Left lung (tissue), 10 donors: ENCODE measurements around the gene CDH26. TPM values are rescaled to one million over a fixed set of nuclear protein-coding genes. Genes with fewer than 3 reads are reported as not detected.

Experiments used
- ATAC-seq: fragments of 200-7000 bp; cut with Tn5 transposase; one replicate; pipeline ENCODE4 v1.9.1; 2020; ENCODE audit warnings: moderate library complexity
- DNase-seq, 4 donors: peaks; one replicate each; pipeline ENCODE4 v3.0.0-alpha.2; 2013 to 2020
- H3K27ac ChIP-seq, 2 donors: fragments of 200-600 bp; sonication (generic) in 1 of 2; one replicate each; pipeline versions ENCODE4 v1.5.0 to v1.8.0; 2020 to 2021
- H3K27me3 ChIP-seq, 2 donors: fragments of 200-600 bp; sonication (generic) in 1 of 2; one replicate each; pipeline versions ENCODE4 v1.5.0 to v1.8.0; 2020 to 2021
- H3K36me3 ChIP-seq, 2 donors: fragments of 200-600 bp; sonication (generic) in 1 of 2; one replicate each; pipeline versions ENCODE4 v1.5.0 to v1.8.0; 2020 to 2021
- H3K4me1 ChIP-seq, 2 donors: fragments of 200-600 bp; one replicate each; pipeline ENCODE4 v1.8.0; 2021
- H3K4me3 ChIP-seq, 2 donors: fragments of 200-600 bp; sonication (generic) in 1 of 2; one replicate each; pipeline versions ENCODE4 v1.5.0 to v1.8.0; 2020 to 2021; ENCODE audit warnings: mild to moderate bottlenecking in 1 of 2
- H3K9me3 ChIP-seq, 2 donors: fragments of 200-600 bp; sonication (generic) in 1 of 2; one replicate each; pipeline versions ENCODE4 v1.5.0 to v1.8.0; 2020 to 2021
- intact Hi-C, 2 donors: fragments of 100-400 bp; cut with DNase I; formaldehyde crosslinking; loops; one replicate each; pipeline versions ENCODE4 v1.11.2 to v1.14.2; 2022
- polyA plus RNA-seq, 6 donors: library from polyadenylated mRNA; unstranded; fragments of 120-200 nt; gene quantifications; one replicate each; pipeline ENCODE4 v1.2.1, GENCODE V29; 2013; ENCODE audit not compliant: insufficient read length in 6 of 6
- total RNA-seq, 2 donors: library from RNA; stranded (reverse); fragmentation: NEBNext Ultra II Directional; extraction: Animal tissue kit (Norgen Biotek cat#: 25700); gene quantifications; one replicate each; pipeline ENCODE4 v1.2.1, GENCODE V29; 2021
- TF ChIP-seq, protein P1 (sequence below), 2 donors: fragments of 200-600 bp; sonication (generic) in 1 of 2; IDR thresholded peaks; one replicate each; pipeline versions ENCODE4 v1.5.0 to v1.8.0; 2021; ENCODE audit warnings: antibody characterized with exemption in 2 of 2
- donor health status: DM: no; HTN: yes; CAD: no.
- donor health status: DM: no; HTN: no; CAD: no.

CDH26 gene
- total and polyA plus RNA-seq, 8 donors, result 1.6 to 7.3 (median 2.0) TPM

DNA sequence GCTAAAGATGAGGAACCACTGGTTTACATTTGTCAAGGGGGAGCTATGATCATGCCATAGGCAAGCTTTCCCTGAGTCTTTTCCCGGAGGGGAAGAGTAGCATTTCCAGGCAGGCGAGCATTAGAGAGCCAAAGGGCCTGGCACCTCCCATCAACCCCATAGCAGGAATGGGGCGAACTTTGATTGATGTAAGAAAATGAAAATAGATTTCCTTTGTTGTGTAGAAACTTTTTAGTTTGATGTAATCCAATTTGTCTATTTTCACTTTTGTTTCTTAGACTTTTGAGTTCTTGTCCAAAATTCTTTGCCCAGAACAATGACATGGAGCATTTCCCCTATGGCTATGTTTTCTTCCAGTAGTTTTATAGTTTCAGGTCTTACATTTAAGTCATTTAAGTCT, 85.2 kb downstream of the CDH26 start:
- DNase-seq (no peak), ATAC-seq (no peak)
- H3K4me3 ChIP-seq, result no peak overlapping the region
- H3K27me3 ChIP-seq, result no peaks in the 10 kb centered on the region
- H3K36me3 ChIP-seq, result no peaks in the 10 kb centered on the region
- intact Hi-C loops, result no loop called here
- TF ChIP-seq, protein P1, sequence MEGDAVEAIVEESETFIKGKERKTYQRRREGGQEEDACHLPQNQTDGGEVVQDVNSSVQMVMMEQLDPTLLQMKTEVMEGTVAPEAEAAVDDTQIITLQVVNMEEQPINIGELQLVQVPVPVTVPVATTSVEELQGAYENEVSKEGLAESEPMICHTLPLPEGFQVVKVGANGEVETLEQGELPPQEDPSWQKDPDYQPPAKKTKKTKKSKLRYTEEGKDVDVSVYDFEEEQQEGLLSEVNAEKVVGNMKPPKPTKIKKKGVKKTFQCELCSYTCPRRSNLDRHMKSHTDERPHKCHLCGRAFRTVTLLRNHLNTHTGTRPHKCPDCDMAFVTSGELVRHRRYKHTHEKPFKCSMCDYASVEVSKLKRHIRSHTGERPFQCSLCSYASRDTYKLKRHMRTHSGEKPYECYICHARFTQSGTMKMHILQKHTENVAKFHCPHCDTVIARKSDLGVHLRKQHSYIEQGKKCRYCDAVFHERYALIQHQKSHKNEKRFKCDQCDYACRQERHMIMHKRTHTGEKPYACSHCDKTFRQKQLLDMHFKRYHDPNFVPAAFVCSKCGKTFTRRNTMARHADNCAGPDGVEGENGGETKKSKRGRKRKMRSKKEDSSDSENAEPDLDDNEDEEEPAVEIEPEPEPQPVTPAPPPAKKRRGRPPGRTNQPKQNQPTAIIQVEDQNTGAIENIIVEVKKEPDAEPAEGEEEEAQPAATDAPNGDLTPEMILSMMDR (IDR thresholded peaks at IDR 0.05), result no peak
- H3K4me1 ChIP-seq, result peaks cover 0 to 16% of the 10 kb centered on the region in 2 donors
- no peaks in the 10 kb centered on the region for H3K9me3 ChIP-seq
- H3K27ac ChIP-seq, result no peak overlapping the region

DNA sequence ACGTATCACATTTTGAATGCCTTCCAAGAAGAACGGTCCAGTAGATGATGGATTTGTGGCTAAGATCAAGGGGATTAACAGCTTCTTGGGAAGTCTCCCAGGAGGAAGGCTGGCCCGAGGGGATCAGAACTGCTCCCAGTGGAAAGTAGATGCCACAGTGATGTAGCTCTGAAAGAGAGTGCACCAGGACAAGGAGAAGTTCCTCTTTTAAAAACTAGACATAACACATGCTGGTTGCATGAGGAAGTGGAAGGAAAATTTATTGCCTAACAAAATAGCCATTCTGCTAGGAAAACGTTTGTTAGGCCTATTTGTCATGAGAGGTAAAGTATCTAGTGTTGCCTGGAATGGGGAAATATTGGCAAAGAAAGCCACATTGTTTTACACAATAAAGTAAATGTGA, 87.8 kb downstream of the CDH26 start:
- Histone ChIP-seq H3K27me3 (peaks cover 0 to 4% of the 10 kb centered on the region in 2 donors), H3K4me3 (no peak overlapping the region), H3K36me3 (no peaks in the 10 kb centered on the region), H3K4me1 (peaks cover 0 to 30% of the 10 kb centered on the region in 2 donors), H3K27ac (peak overlapping the region in 1 of 2 donors; percentile 93), H3K9me3 (no peaks in the 10 kb centered on the region)
- TF ChIP-seq, protein P1 (IDR thresholded peaks at IDR 0.05), result no peak
- intact Hi-C loops, result no loop called here
- ATAC-seq, result peak; percentile 48
- DNase-seq, result no peak

DNA sequence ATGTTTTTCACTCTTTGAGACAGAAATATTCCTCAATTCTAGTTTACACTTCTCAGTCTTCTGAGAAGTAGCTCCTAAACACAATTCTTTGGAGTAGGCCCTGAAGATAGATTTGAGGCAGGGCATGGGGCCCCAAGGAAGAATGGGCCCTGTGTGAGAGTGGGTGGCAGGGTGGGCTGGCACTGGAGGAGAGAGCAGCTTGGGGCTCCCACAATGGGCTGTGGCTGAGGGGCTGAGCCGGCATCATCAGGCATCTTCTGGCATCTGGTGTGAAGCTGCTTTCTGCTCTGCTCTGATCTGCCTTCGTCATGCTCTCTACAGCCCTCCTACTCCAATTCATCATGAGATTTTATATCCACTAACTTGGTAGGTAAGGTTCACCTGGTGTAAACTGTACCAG, 88.2 kb downstream of the CDH26 start:
- DNase-seq, result no peak
- Histone ChIP-seq H3K27ac (peak overlapping the region in 1 of 2 donors; percentile 93), H3K9me3 (no peaks in the 10 kb centered on the region), H3K4me1 (peaks cover 0 to 30% of the 10 kb centered on the region in 2 donors), H3K4me3 (no peak overlapping the region), H3K36me3 (no peaks in the 10 kb centered on the region), H3K27me3 (peaks cover 0 to 4% of the 10 kb centered on the region in 2 donors)
- intact Hi-C loops, result no loop called here
- no peak for ATAC-seq
- TF ChIP-seq, protein P1 (IDR thresholded peaks at IDR 0.05), result no peak

DNA sequence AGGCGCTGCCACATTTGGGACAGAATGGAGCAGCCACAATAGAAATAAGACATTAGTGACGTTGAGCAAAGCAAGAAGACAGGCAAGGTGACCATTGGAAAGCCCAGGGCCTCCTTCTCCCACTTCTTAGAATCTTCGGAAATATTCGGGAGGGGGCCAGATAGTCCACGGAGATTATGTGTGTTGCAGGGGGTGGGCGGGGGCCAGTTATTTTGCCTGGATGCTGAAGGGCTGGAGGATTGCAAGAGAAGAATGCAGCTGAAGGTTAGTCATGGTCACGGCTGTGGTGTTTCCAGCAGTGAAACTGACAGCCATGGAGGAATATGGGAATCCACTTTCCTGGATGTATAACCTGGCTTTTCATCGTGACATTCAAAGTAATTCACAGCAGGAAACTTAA, 88.6 kb downstream of the CDH26 start:
- no peaks in the 10 kb centered on the region for H3K9me3 ChIP-seq
- H3K27me3 ChIP-seq, result peaks cover 0 to 5% of the 10 kb centered on the region in 2 donors
- H3K4me3 ChIP-seq, result no peak overlapping the region
- no peak for DNase-seq
- H3K4me1 ChIP-seq, result peaks cover 0 to 32% of the 10 kb centered on the region in 2 donors
- TF ChIP-seq, protein P1 (IDR thresholded peaks at IDR 0.05), result no peak
- peak overlapping the region in 1 of 2 donors; percentile 93 for H3K27ac ChIP-seq
- intact Hi-C loops, result no loop called here
- no peaks in the 10 kb centered on the region for H3K36me3 ChIP-seq
- no peak for ATAC-seq

DNA sequence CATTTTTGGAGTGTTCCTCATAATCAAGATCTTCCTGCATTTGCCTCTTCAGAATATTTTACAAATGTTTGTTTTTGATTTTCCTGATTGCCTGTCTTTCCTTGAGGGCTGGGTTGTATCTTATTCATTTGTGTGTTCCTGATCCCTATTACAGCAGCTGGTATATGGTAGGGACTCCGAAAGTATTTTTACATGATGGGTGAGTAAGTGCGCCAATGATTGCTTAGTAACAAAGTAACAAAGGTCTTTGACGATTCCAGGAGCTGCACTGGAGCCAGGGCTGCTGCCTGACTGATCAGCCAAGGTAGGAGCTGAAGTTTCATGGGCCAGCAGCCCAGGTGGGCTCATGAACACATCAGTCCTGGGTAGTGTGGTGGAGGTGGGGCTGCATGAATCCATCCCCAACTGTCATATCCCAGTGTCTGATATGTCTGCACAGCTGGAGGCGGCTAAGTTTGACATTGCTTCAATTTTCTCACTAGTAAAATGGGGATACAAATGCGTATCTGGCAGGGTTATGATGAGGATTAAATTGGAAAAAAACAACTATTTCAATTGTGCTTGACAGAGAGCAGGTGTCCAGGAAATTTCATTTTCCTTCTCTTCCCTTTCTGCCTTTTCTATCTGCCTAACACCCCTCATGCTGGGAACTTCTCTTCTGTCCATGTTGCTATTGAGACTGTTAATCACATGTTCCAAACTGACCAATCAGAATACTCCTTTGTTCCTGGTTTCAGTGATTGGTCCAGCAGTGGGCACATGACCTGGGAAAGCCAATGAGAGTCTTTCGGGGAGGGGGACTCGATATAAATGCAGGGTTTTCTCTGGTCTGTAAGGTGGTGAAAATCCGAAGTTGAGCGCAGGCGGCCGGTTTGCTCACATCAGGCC, 90.7 kb downstream of the CDH26 start:
- Histone ChIP-seq H3K9me3 (no peaks in the 10 kb centered on the region), H3K4me3 (no peak overlapping the region), H3K36me3 (no peaks in the 10 kb centered on the region), H3K27ac (no peak overlapping the region), H3K4me1 (peaks cover 0 to 51% of the 10 kb centered on the region in 2 donors), H3K27me3 (peaks cover 0 to 18% of the 10 kb centered on the region in 2 donors)
- TF ChIP-seq, protein P1 (IDR thresholded peaks at IDR 0.05), result no peak
- intact Hi-C loops, result no loop called here
- no peak for DNase-seq
- no peak for ATAC-seq
